HepG2 (cell line): Measurements from ENCODE around the gene PLEKHG5. TPM values are rescaled to one million over a fixed set of nuclear protein-coding genes. Genes with fewer than 3 reads are reported as not detected.

ENCODE experiments used
- ERF ChIP-seq: IDR thresholded peaks from 2 replicates; pipeline ENCODE4 v1.6.1; 2018; ENCODE audit warnings: missing biosample characterization, missing genetic modification reagents
- FLYWCH1 ChIP-seq: sonication (generic); formaldehyde crosslinking; IDR thresholded peaks from 2 replicates; pipeline ENCODE4 v1.8.1; 2023; ENCODE audit warnings: mild to moderate bottlenecking, missing genetic modification reagents
- KDM1A ChIP-seq: IDR thresholded peaks from 2 replicates; pipeline ENCODE4 v1.6.1; 2016; ENCODE audit warnings: missing compliant biosample characterization
- MYNN ChIP-seq: sonication (generic); formaldehyde crosslinking; IDR thresholded peaks from 2 replicates; pipeline ENCODE4 v1.4.0; 2020; ENCODE audit warnings: mild to moderate bottlenecking, low read depth, missing genetic modification reagents
- PHF21A ChIP-seq: sonication (generic); formaldehyde crosslinking; IDR thresholded peaks from 2 replicates; pipeline ENCODE4 v1.5.0; 2020; ENCODE audit warnings: mild to moderate bottlenecking, missing genetic modification reagents
- ZNF563 ChIP-seq: sonication (generic); formaldehyde crosslinking; IDR thresholded peaks from 2 replicates; pipeline ENCODE4 v1.8.0; 2022; ENCODE audit warnings: mild to moderate bottlenecking, moderate library complexity, missing genetic modification reagents
- polyA plus RNA-seq, 8 experiments: library from polyadenylated mRNA; depleted of rRNA in 3 of 8; stranded (reverse) in 7 of 8; unstranded in 1 of 8; fragments of >200 nt; fragmentation: Illumina TruSeq in 4 of 8; extraction: Trizol in 4 of 8; gene quantifications; 2 replicates each; pipeline versions ENCODE4 v1.2.1 to v1.2.3, GENCODE V29; 2011 to 2016; ENCODE audit warnings: low read depth in 4 of 8, missing spikeins in 1 of 8, mixed read lengths in 1 of 8; ENCODE audit not compliant: insufficient read depth in 1 of 8
- total RNA-seq, 5 experiments: library from RNA; depleted of rRNA; stranded (reverse); fragments of >200 nt; fragmentation: Illumina TruSeq; extraction: Trizol; gene quantifications; 2 replicates each; pipeline ENCODE4 v1.2.3, GENCODE V29; 2016; ENCODE audit warnings: low read depth in 1 of 5
- TF ChIP-seq, protein P1 (sequence below): sonication (generic); formaldehyde crosslinking; IDR thresholded peaks from 2 replicates; pipeline ENCODE4 v1.4.0; 2020; ENCODE audit warnings: missing genetic modification reagents
- TF ChIP-seq, protein P2 (sequence below): sonication (generic); formaldehyde crosslinking; IDR thresholded peaks from 2 replicates; pipeline ENCODE4 v1.4.0; 2020; ENCODE audit warnings: missing genetic modification reagents
- TF ChIP-seq, protein P3 (sequence below): sonication (generic); formaldehyde crosslinking; IDR thresholded peaks from 2 replicates; pipeline ENCODE4 v1.8.0; 2022; ENCODE audit warnings: missing genetic modification reagents, mild to moderate bottlenecking, moderate library complexity, borderline replicate concordance

The PLEKHG5 gene
- total and polyA plus RNA-seq, 2 of the 13 experiments (the other 11 are each of a cell fraction or from before 2014, with no cell fraction given) = 1.9 to 3.5 TPM

DNA sequence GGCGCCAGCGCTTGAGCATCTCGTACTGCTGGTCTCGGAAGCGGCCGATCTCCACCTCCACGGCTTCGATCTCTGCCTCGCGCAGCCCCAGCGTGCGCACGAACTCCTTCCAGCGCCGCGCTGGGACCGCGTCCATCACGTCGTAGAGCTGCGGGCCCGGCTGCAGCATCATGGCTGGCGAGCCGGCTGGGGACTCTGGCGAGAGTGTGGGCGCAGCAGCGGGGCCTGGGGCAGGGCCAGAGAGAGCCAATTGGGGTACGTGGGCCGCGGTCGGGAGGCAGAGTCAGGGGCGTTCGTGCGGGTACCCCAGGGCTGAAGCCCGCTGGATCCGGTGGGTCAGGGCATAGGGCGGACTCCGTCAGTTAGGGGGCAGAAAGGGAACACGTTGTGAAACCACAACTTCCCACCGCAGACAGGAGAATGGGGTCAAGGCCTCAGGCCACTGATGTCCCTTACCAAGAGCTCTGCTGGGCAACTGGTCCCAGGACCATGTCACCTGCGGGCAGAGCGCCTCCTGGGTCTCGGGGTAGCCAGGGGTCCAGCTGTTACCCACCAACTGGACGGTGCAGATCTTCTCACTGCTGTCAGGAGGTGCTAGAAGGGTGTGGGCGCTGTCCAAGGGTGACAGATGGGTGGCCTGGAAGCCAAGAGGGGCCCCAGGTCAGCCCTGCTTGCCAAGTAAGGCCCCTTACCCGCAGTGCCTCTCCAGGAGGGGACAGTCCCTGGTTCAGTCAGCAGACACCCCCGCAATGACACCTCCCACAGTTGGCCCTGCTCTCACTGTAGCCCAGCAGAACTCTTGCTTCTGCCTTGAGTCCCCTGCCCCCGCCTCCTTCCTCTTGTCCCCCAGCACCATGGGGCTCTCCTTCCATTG lies 29.7 kb downstream of the PLEKHG5 start (continued):
- TF ChIP-seq ERF (CRISPR knock-in tag) (no peak), MYNN (CRISPR knock-in tag) (no peak), FLYWCH1 (CRISPR knock-in tag) (0 out of 2 replicates have a peak, but pooled peaks have one; percentile 34), ZNF563 (no peak; the same call in 1 of the 2 replicates), KDM1A (CRISPR knock-in tag) (no peak), PHF21A (CRISPR knock-in tag) (no peak)
- TF ChIP-seq, protein P1, sequence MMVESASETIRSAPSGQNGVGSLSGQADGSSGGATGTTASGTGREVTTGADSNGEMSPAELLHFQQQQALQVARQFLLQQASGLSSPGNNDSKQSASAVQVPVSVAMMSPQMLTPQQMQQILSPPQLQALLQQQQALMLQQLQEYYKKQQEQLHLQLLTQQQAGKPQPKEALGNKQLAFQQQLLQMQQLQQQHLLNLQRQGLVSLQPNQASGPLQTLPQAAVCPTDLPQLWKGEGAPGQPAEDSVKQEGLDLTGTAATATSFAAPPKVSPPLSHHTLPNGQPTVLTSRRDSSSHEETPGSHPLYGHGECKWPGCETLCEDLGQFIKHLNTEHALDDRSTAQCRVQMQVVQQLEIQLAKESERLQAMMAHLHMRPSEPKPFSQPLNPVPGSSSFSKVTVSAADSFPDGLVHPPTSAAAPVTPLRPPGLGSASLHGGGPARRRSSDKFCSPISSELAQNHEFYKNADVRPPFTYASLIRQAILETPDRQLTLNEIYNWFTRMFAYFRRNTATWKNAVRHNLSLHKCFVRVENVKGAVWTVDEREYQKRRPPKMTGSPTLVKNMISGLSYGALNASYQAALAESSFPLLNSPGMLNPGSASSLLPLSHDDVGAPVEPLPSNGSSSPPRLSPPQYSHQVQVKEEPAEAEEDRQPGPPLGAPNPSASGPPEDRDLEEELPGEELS (CRISPR knock-in tag) = no peak
- TF ChIP-seq, protein P2, sequence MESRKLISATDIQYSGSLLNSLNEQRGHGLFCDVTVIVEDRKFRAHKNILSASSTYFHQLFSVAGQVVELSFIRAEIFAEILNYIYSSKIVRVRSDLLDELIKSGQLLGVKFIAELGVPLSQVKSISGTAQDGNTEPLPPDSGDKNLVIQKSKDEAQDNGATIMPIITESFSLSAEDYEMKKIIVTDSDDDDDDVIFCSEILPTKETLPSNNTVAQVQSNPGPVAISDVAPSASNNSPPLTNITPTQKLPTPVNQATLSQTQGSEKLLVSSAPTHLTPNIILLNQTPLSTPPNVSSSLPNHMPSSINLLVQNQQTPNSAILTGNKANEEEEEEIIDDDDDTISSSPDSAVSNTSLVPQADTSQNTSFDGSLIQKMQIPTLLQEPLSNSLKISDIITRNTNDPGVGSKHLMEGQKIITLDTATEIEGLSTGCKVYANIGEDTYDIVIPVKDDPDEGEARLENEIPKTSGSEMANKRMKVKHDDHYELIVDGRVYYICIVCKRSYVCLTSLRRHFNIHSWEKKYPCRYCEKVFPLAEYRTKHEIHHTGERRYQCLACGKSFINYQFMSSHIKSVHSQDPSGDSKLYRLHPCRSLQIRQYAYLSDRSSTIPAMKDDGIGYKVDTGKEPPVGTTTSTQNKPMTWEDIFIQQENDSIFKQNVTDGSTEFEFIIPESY = no peak
- TF ChIP-seq, protein P3, sequence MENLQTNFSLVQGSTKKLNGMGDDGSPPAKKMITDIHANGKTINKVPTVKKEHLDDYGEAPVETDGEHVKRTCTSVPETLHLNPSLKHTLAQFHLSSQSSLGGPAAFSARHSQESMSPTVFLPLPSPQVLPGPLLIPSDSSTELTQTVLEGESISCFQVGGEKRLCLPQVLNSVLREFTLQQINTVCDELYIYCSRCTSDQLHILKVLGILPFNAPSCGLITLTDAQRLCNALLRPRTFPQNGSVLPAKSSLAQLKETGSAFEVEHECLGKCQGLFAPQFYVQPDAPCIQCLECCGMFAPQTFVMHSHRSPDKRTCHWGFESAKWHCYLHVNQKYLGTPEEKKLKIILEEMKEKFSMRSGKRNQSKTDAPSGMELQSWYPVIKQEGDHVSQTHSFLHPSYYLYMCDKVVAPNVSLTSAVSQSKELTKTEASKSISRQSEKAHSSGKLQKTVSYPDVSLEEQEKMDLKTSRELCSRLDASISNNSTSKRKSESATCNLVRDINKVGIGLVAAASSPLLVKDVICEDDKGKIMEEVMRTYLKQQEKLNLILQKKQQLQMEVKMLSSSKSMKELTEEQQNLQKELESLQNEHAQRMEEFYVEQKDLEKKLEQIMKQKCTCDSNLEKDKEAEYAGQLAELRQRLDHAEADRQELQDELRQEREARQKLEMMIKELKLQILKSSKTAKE (CRISPR knock-in tag) = no peak
